GM12872 (cell line): ENCODE measurements around the gene ZSCAN26.

ENCODE experiments used
- CTCF ChIP-seq: IDR thresholded peaks from 3 replicates; pipeline ENCODE4 v1.5.1; 2011; ENCODE audit warnings: low read depth, mild to moderate bottlenecking, low read length, moderate library complexity; ENCODE audit not compliant: insufficient read depth

ZSCAN26 gene

DNA sequence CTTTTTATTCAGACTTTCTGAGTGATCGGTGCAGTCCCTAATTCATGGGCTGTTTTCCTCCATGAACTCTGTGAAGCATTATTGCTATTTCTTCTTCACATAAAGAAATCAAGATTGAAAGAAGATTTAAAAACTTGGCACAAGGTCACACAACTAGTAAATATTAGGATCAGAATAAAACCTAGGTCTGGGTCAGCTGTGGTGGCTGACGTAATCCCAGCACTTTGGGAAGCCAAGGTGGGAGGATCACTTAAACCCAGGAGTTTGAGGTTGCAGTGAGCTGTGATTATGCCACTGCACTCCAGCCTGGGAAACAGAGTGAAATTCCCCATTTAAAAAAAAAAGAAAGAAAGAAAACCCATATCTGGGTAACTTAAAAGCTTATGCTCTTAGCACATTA, 40.5 kb upstream of the ZSCAN26 start:
- TF ChIP-seq CTCF = no peak

GRCh38 chr6:28232785-28233184, 34.2 kb upstream of the ZSCAN26 start:
- TF ChIP-seq CTCF = no peak

GRCh38 chr6:28235912-28236452, 31.0 kb upstream of the ZSCAN26 start:
- TF ChIP-seq CTCF = no peak

- no peak for TF ChIP-seq CTCF
Measured at GRCh38 chr6:28239636-28240035, 27.3 kb upstream of the ZSCAN26 start.

- TF ChIP-seq CTCF = no peak
Measured at GRCh38 chr6:28240471-28240870, 26.5 kb upstream of the ZSCAN26 start.

DNA sequence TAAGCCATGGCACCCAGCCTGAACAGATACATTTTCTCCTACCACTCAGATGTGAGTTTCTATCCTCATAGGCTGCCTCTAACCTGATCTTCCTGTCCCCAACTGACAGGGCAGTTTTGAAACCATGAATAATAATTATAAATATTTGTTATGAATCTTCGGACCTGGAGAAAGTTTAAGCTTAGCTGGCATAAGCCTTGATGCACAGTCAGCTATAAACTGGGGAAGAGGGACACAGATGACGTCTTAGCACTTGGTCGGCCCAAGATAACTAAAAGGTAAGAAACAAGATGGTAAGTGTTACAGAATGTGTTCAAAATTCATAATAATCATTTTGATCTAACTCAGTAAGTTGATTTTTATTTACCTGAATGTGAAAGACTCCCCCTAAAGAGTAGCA, 23.0 kb upstream of the ZSCAN26 start:
- TF ChIP-seq CTCF = no peak

DNA sequence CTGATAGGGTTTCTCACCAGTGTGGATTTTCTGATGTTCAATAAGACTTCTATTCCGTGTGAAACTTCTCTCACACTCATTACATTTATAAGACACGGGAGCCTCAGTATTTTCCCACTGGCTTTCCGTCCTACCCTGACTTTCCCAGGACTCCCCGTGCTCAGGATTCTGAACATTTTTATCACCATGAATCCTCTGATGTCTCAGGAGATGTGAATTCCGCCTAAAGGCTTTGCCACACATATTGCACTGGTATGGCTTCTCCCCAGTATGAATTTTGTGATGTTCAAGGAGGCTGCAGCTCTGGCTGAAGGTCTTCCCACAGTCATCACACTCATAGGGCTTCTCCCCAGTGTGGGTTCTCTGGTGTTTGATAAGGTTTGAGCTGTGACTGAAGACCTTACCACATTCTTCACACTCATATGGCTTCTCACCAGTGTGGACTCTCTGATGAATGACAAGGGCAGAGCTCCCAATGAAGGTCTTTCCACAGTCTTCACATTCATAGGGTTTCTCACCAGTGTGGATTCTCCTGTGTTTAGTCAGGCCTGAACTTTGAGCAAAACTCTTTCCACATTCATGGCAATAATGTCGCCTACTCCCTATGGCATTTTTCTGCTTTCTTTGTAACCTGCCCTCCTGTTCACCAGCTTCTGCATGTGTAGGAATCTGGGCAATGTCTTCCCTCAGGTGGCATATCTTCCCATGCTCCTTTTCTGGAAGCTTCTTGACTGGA, 21.6 kb upstream of the ZSCAN26 start:
- TF ChIP-seq CTCF = no peak
